OCI-LY3 (cell line): ENCODE results near the gene SLC29A3.

Experiments used
- EZH2phosphoT487 ChIP-seq: fragments of 200-600 bp; shearing (Covaris generic); IDR thresholded peaks from 2 replicates; pipeline ENCODE4 v1.6.1; 2018; ENCODE audit warnings: antibody characterized with exemption, mixed run types, low read depth
- TF ChIP-seq, protein P1 (sequence below): fragments of 200-600, 300-600 bp; sonication (generic); IDR thresholded peaks from 2 replicates; pipeline ENCODE4 v1.5.1; 2014; ENCODE audit warnings: antibody characterized with exemption, low read length, low read depth

DNA sequence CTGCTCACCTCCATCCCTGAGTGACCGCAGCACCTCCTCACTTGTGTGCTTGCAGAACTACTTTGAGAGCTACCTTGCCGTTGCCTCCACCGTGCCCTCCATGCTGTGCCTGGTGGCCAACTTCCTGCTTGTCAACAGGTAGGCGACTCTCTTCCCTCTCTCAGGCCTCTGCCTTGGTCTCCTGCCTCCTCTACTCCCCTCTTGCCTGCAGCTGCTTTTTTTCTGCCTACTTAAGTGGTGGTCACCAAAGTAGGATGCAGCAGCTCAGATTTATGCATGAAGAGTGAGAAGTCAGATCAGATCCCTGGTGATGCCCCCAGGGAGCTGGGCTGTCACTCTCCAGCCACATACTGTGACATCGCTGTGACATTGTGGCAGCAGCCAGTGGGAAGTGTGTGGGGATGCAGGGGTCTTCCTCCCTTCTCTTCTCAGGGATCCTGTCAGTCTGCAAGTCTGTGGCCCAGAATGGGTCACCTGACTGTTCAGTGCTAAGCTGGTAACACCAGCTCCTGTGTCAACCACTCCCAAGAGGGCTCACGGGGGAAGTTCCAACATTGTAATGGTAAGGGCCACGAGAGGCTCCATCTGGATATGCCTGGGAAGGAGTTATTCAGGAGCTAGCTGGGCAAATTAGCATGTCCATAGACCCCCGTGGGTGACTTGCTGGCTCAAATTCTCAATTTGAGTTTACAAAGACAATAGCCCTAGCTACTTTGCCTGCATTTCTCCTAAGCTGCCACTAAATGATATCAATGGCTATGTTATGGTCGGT is 25.3 kb downstream of the SLC29A3 start:
- TF ChIP-seq, protein P1, sequence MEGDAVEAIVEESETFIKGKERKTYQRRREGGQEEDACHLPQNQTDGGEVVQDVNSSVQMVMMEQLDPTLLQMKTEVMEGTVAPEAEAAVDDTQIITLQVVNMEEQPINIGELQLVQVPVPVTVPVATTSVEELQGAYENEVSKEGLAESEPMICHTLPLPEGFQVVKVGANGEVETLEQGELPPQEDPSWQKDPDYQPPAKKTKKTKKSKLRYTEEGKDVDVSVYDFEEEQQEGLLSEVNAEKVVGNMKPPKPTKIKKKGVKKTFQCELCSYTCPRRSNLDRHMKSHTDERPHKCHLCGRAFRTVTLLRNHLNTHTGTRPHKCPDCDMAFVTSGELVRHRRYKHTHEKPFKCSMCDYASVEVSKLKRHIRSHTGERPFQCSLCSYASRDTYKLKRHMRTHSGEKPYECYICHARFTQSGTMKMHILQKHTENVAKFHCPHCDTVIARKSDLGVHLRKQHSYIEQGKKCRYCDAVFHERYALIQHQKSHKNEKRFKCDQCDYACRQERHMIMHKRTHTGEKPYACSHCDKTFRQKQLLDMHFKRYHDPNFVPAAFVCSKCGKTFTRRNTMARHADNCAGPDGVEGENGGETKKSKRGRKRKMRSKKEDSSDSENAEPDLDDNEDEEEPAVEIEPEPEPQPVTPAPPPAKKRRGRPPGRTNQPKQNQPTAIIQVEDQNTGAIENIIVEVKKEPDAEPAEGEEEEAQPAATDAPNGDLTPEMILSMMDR, result no peak
- no peak for TF ChIP-seq EZH2phosphoT487
